GM23338 (cell line): Measurements from ENCODE around the gene SYNPO2L. TPM values are rescaled to one million over a fixed set of nuclear protein-coding genes. Genes with fewer than 3 reads are reported as not detected.

Experiments used
- ATAC-seq: fragments of 200-7000 bp; cut with Tn5 transposase; 3 replicates; pipeline ENCODE4 v1.9.1; 2020
- DNase-seq: peaks from one replicate; pipeline ENCODE4 v3.0.0-alpha.2; 2015; ENCODE audit warnings: low spot score
- H2AFZ ChIP-seq: fragments of 200-600 bp; sonication (generic); 2 replicates; pipeline ENCODE4 v1.8.0; 2016; ENCODE audit warnings: antibody characterized with exemption, mild to moderate bottlenecking, moderate library complexity
- H3F3A ChIP-seq: fragments of 200-600 bp; sonication (generic); replicated peaks from 2 replicates; pipeline ENCODE4 v1.8.0; 2017; ENCODE audit warnings: antibody characterized with exemption, mixed run types, low read depth
- H3K27ac ChIP-seq: fragments of 200-600 bp; sonication (generic); 2 replicates; pipeline ENCODE4 v1.6.1; 2016; ENCODE audit warnings: low read depth
- H3K27me3 ChIP-seq: fragments of 200-600 bp; sonication (generic); 2 replicates; pipeline ENCODE4 v1.8.0; 2016; ENCODE audit warnings: mild to moderate bottlenecking, mixed run types, moderate library complexity; ENCODE audit not compliant: insufficient read depth
- H3K36me3 ChIP-seq: fragments of 200-600 bp; sonication (generic); 2 replicates; pipeline ENCODE4 v1.8.0; 2016; ENCODE audit warnings: mild to moderate bottlenecking; ENCODE audit not compliant: insufficient read depth
- H3K4me1 ChIP-seq: fragments of 200-600 bp; sonication (generic); 2 replicates; pipeline ENCODE4 v1.8.0; 2016; ENCODE audit warnings: mild to moderate bottlenecking, moderate library complexity; ENCODE audit not compliant: insufficient read depth
- H3K4me2 ChIP-seq: fragments of 200-600 bp; sonication (generic); 2 replicates; pipeline ENCODE4 v1.7.1; 2017; ENCODE audit warnings: mixed run types
- H3K4me3 ChIP-seq: fragments of 200-600 bp; sonication (generic); 2 replicates; pipeline ENCODE4 v1.6.1; 2016; ENCODE audit warnings: mixed run types
- H3K79me2 ChIP-seq: fragments of 200-600 bp; sonication (generic); replicated peaks from 2 replicates; pipeline ENCODE4 v1.8.0; 2017; ENCODE audit warnings: mild to moderate bottlenecking; ENCODE audit not compliant: insufficient read depth
- H3K9me2 ChIP-seq: fragments of 200-600 bp; sonication (generic); 2 replicates; pipeline ENCODE4 v1.8.0; 2017; ENCODE audit not compliant: insufficient read depth
- H4K20me1 ChIP-seq: fragments of 200-600 bp; sonication (generic); replicated peaks from 2 replicates; pipeline ENCODE4 v1.8.0; 2017; ENCODE audit warnings: mild to moderate bottlenecking; ENCODE audit not compliant: insufficient read depth
- H3K27ac Mint-ChIP-seq: 2 replicates; pipeline ENCODE4 v1.8.0; 2020; ENCODE audit warnings: inconsistent platforms, mild to moderate bottlenecking, moderate library complexity, mixed read lengths
- H3K27me3 Mint-ChIP-seq: 3 replicates; pipeline ENCODE4 v1.8.0; 2022; ENCODE audit warnings: low read depth, mild to moderate bottlenecking, moderate library complexity, mixed read lengths, inconsistent platforms; ENCODE audit not compliant: insufficient read depth, poor library complexity
- H3K36me3 Mint-ChIP-seq: 3 replicates; pipeline ENCODE4 v1.8.0; 2021; ENCODE audit warnings: low read depth, mild to moderate bottlenecking, inconsistent platforms, moderate library complexity, mixed read lengths
- H3K4me1 Mint-ChIP-seq: 3 replicates; pipeline ENCODE4 v1.8.0; 2020; ENCODE audit warnings: mild to moderate bottlenecking, inconsistent platforms, mixed read lengths
- H3K4me3 Mint-ChIP-seq: 3 replicates; pipeline ENCODE4 v1.8.0; 2021; ENCODE audit warnings: moderate library complexity, mild to moderate bottlenecking, inconsistent platforms, mixed read lengths
- H3K9me3 Mint-ChIP-seq: 3 replicates; pipeline ENCODE4 v1.8.0; 2020; ENCODE audit warnings: moderate library complexity, mild to moderate bottlenecking, inconsistent platforms, mixed read lengths
- CREB1 ChIP-seq: fragments of 250-450 bp; sonication (Bioruptor Pico); IDR thresholded peaks from 2 replicates; pipeline ENCODE4 v1.5.0; 2020; ENCODE audit warnings: low read depth, mild to moderate bottlenecking, moderate library complexity
- EZH2 ChIP-seq: fragments of 200-600 bp; sonication (generic); IDR thresholded peaks from one replicate; pipeline ENCODE4 v1.8.0; 2017; ENCODE audit warnings: antibody characterized with exemption, mild to moderate bottlenecking, low read depth; ENCODE audit not compliant: unreplicated experiment
- EZH2phosphoT487 ChIP-seq: fragments of 200-600 bp; sonication (generic); IDR thresholded peaks from one replicate; pipeline ENCODE4 v1.8.1; 2018; ENCODE audit warnings: antibody characterized with exemption; ENCODE audit not compliant: unreplicated experiment
- JUNB ChIP-seq: IDR thresholded peaks from one replicate; pipeline ENCODE4 v1.6.1; 2016; ENCODE audit warnings: antibody characterized with exemption; ENCODE audit not compliant: unreplicated experiment
- NANOG ChIP-seq: IDR thresholded peaks from 2 replicates; pipeline ENCODE4 v1.6.1; 2016; ENCODE audit warnings: antibody characterized with exemption, borderline replicate concordance
- POLR2AphosphoS5 ChIP-seq: IDR thresholded peaks from 2 replicates; pipeline ENCODE4 v1.6.1; 2016; ENCODE audit warnings: antibody characterized with exemption, low read depth
- STAT1 ChIP-seq: IDR thresholded peaks from one replicate; pipeline ENCODE4 v1.6.1; 2016; ENCODE audit warnings: antibody characterized with exemption; ENCODE audit not compliant: unreplicated experiment
- ZNF114 ChIP-seq: fragments of 250-450 bp; sonication (Bioruptor Pico); IDR thresholded peaks from 2 replicates; pipeline ENCODE4 v1.5.0; 2020; ENCODE audit warnings: mild to moderate bottlenecking, moderate library complexity
- ZNF331 ChIP-seq: fragments of 250-450 bp; sonication (Bioruptor Pico); IDR thresholded peaks from 2 replicates; pipeline ENCODE4 v1.5.0; 2020; ENCODE audit warnings: low read depth, mild to moderate bottlenecking, moderate library complexity
- polyA plus RNA-seq: library from polyadenylated mRNA; unstranded; fragments of >200 nt; fragmentation: Nextera tagmentation; extraction: Ambion mirVana; gene quantifications from 2 replicates; pipeline ENCODE4 v1.2.1, GENCODE V29; 2016
- total RNA-seq: library from RNA; depleted of rRNA; stranded (reverse); fragments of >200 nt; shearing (Covaris generic); gene quantifications from 2 replicates; pipeline ENCODE4 v1.2.3, GENCODE V29; 2014
- TF ChIP-seq, protein P1 (sequence below): IDR thresholded peaks from one replicate; pipeline ENCODE4 v1.6.1; 2018; ENCODE audit warnings: antibody characterized with exemption; ENCODE audit not compliant: unreplicated experiment
- TF ChIP-seq, protein P2 (sequence below): fragments of 250-450 bp; sonication (Bioruptor Pico); IDR thresholded peaks from 2 replicates; pipeline ENCODE4 v1.5.0; 2020; ENCODE audit warnings: mild to moderate bottlenecking, moderate library complexity
- TF ChIP-seq, protein P3 (sequence below), 2 experiments: fragments of 200-600 bp in 1 of 2; sonication (generic) in 1 of 2; conservative IDR thresholded peaks; 2 replicates each; pipeline versions ENCODE4 v1.5.1 to v1.6.1; 2016 to 2017; ENCODE audit warnings: antibody characterized with exemption in 2 of 2, low read depth in 2 of 2, mild to moderate bottlenecking in 2 of 2, moderate library complexity in 1 of 2
- TF ChIP-seq, protein P4 (sequence below): IDR thresholded peaks from 2 replicates; pipeline ENCODE4 v1.6.1; 2016; ENCODE audit warnings: antibody characterized with exemption

SYNPO2L gene
- total and polyA plus RNA-seq, 2 experiments from 2014 or later, result 0.57 TPM; not detected in 1

DNA sequence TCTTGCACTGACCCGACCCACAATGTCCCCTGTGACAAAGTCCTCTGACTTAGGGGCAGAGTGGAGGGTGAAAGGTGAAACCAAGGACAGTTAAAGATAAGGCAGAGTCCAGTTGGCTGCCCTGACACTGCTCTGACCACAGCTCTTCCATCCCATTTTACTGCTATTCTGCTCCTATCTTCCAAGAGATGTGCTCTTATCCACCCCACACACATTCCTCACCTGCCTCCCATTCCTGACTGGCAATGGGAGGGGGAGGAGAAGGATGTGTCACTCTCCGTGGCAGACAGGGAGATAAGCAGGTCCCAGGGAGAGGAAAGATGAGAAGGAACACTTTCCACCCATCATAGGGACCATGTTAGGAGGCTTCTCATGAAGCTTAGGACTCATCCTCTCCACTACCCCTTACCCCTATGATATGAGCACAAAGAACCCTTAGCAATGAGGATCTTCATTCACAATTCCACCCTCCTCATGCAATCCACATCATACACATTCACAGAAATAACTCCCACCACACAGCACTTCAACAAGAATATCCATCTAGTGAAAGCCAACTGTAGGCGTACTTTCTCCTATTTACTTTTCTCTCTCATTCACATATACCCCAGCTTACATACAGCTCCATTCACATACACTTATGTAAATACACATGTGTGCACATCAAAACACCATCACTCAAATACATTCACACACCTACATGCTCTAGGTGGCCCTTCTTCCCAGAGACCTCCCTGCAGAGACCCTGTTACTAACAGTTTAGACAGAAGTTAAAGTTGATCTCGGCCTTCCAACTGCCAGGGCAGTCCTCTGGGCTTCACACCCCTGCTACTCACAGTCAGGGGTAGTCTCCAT lies 6.6 kb downstream of the SYNPO2L start:
- H3K27me3 ChIP-seq, result no peaks in the 10 kb centered on the region
- Mint-ChIP-seq H3K4me3 (peak overlapping the region; percentile 83), H3K4me1 (peaks cover 25% of the 10 kb centered on the region), H3K27ac (no peak overlapping the region), H3K36me3 (no peaks in the 10 kb centered on the region; the same call in 2 of the 3 replicates), H3K27me3 (peaks cover 11% of the 10 kb centered on the region), H3K9me3 (no peaks in the 10 kb centered on the region; the same call in 2 of the 3 replicates)
- peak overlapping the region; percentile 97; the same call in 1 of the 2 replicates for H3K4me2 ChIP-seq
- H3K27ac ChIP-seq, result no peak overlapping the region
- H2AFZ ChIP-seq, result no peak overlapping the region
- peak overlapping the region; percentile 96; the same call in 1 of the 2 replicates for H3K4me3 ChIP-seq
- H3K4me1 ChIP-seq, result peaks cover 9% of the 10 kb centered on the region
- H3K79me2 ChIP-seq, result no peaks in the 10 kb centered on the region
- H4K20me1 ChIP-seq, result no peaks in the 10 kb centered on the region; the same call in 1 of the 2 replicates
- DNase-seq (peak; percentile 17), ATAC-seq (no peak)
- H3F3A ChIP-seq, result 0 out of 2 replicates have a peak, but pooled peaks cover 6% of the 10 kb centered on the region
- H3K36me3 ChIP-seq, result no peaks in the 10 kb centered on the region
- no peak for TF ChIP-seq JUNB
- no peak for TF ChIP-seq STAT1
- TF ChIP-seq NANOG, result no peak
- TF ChIP-seq, protein P1, sequence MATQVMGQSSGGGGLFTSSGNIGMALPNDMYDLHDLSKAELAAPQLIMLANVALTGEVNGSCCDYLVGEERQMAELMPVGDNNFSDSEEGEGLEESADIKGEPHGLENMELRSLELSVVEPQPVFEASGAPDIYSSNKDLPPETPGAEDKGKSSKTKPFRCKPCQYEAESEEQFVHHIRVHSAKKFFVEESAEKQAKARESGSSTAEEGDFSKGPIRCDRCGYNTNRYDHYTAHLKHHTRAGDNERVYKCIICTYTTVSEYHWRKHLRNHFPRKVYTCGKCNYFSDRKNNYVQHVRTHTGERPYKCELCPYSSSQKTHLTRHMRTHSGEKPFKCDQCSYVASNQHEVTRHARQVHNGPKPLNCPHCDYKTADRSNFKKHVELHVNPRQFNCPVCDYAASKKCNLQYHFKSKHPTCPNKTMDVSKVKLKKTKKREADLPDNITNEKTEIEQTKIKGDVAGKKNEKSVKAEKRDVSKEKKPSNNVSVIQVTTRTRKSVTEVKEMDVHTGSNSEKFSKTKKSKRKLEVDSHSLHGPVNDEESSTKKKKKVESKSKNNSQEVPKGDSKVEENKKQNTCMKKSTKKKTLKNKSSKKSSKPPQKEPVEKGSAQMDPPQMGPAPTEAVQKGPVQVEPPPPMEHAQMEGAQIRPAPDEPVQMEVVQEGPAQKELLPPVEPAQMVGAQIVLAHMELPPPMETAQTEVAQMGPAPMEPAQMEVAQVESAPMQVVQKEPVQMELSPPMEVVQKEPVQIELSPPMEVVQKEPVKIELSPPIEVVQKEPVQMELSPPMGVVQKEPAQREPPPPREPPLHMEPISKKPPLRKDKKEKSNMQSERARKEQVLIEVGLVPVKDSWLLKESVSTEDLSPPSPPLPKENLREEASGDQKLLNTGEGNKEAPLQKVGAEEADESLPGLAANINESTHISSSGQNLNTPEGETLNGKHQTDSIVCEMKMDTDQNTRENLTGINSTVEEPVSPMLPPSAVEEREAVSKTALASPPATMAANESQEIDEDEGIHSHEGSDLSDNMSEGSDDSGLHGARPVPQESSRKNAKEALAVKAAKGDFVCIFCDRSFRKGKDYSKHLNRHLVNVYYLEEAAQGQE, result no peak
- TF ChIP-seq EZH2phosphoT487, result no peak
- no peak for TF ChIP-seq CREB1 (CRISPR knock-in tag)
- TF ChIP-seq, protein P2, sequence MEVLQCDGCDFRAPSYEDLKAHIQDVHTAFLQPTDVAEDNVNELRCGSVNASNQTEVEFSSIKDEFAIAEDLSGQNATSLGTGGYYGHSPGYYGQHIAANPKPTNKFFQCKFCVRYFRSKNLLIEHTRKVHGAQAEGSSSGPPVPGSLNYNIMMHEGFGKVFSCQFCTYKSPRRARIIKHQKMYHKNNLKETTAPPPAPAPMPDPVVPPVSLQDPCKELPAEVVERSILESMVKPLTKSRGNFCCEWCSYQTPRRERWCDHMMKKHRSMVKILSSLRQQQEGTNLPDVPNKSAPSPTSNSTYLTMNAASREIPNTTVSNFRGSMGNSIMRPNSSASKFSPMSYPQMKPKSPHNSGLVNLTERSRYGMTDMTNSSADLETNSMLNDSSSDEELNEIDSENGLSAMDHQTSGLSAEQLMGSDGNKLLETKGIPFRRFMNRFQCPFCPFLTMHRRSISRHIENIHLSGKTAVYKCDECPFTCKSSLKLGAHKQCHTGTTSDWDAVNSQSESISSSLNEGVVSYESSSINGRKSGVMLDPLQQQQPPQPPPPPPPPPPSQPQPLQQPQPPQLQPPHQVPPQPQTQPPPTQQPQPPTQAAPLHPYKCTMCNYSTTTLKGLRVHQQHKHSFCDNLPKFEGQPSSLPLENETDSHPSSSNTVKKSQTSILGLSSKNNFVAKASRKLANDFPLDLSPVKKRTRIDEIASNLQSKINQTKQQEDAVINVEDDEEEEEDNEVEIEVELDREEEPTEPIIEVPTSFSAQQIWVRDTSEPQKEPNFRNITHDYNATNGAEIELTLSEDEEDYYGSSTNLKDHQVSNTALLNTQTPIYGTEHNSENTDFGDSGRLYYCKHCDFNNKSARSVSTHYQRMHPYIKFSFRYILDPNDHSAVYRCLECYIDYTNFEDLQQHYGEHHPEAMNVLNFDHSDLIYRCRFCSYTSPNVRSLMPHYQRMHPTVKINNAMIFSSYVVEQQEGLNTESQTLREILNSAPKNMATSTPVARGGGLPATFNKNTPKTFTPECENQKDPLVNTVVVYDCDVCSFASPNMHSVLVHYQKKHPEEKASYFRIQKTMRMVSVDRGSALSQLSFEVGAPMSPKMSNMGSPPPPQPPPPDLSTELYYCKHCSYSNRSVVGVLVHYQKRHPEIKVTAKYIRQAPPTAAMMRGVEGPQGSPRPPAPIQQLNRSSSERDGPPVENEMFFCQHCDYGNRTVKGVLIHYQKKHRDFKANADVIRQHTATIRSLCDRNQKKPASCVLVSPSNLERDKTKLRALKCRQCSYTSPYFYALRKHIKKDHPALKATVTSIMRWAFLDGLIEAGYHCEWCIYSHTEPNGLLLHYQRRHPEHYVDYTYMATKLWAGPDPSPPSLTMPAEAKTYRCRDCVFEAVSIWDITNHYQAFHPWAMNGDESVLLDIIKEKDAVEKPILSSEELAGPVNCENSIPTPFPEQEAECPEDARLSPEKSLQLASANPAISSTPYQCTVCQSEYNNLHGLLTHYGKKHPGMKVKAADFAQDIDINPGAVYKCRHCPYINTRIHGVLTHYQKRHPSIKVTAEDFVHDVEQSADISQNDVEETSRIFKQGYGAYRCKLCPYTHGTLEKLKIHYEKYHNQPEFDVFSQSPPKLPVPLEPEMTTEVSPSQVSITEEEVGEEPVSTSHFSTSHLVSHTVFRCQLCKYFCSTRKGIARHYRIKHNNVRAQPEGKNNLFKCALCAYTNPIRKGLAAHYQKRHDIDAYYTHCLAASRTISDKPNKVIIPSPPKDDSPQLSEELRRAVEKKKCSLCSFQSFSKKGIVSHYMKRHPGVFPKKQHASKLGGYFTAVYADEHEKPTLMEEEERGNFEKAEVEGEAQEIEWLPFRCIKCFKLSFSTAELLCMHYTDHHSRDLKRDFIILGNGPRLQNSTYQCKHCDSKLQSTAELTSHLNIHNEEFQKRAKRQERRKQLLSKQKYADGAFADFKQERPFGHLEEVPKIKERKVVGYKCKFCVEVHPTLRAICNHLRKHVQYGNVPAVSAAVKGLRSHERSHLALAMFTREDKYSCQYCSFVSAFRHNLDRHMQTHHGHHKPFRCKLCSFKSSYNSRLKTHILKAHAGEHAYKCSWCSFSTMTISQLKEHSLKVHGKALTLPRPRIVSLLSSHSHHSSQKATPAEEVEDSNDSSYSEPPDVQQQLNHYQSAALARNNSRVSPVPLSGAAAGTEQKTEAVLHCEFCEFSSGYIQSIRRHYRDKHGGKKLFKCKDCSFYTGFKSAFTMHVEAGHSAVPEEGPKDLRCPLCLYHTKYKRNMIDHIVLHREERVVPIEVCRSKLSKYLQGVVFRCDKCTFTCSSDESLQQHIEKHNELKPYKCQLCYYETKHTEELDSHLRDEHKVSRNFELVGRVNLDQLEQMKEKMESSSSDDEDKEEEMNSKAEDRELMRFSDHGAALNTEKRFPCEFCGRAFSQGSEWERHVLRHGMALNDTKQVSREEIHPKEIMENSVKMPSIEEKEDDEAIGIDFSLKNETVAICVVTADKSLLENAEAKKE (CRISPR knock-in tag), result no peak
- no peak for TF ChIP-seq ZNF331 (CRISPR knock-in tag)
- TF ChIP-seq POLR2AphosphoS5, result no peak
- TF ChIP-seq ZNF114 (CRISPR knock-in tag), result no peak
- no peak for TF ChIP-seq EZH2
- TF ChIP-seq, protein P3, sequence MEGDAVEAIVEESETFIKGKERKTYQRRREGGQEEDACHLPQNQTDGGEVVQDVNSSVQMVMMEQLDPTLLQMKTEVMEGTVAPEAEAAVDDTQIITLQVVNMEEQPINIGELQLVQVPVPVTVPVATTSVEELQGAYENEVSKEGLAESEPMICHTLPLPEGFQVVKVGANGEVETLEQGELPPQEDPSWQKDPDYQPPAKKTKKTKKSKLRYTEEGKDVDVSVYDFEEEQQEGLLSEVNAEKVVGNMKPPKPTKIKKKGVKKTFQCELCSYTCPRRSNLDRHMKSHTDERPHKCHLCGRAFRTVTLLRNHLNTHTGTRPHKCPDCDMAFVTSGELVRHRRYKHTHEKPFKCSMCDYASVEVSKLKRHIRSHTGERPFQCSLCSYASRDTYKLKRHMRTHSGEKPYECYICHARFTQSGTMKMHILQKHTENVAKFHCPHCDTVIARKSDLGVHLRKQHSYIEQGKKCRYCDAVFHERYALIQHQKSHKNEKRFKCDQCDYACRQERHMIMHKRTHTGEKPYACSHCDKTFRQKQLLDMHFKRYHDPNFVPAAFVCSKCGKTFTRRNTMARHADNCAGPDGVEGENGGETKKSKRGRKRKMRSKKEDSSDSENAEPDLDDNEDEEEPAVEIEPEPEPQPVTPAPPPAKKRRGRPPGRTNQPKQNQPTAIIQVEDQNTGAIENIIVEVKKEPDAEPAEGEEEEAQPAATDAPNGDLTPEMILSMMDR (conservative IDR thresholded peaks at IDR 0.05; ENCODE audit: low read depth in 2 of 2), result no peak
- TF ChIP-seq, protein P4, sequence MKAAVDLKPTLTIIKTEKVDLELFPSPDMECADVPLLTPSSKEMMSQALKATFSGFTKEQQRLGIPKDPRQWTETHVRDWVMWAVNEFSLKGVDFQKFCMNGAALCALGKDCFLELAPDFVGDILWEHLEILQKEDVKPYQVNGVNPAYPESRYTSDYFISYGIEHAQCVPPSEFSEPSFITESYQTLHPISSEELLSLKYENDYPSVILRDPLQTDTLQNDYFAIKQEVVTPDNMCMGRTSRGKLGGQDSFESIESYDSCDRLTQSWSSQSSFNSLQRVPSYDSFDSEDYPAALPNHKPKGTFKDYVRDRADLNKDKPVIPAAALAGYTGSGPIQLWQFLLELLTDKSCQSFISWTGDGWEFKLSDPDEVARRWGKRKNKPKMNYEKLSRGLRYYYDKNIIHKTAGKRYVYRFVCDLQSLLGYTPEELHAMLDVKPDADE, result no peak
- H3K9me2 ChIP-seq, result no peaks in the 10 kb centered on the region
